ENCODE results near the gene SPOCK1.

DNA sequence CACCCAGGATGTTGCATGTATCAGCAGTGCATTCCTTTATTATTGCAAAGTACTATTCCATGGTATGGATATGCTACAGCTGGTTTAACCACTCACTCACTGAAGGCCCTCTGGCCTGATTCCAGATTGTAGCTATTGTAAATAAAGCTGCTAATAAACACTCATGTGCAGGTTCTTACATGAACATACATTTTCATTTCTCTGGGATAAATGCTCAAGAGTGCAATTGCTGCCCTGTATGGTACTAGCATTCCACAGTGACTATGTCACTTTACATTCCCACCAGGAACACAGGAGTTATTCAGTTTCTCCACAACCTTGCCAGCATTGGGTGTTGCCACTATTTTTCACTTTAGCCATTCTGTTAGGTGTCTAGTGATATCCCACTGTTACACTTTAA is 267.6 kb downstream of the SPOCK1 start:
- TF ChIP-seq, protein P1, sequence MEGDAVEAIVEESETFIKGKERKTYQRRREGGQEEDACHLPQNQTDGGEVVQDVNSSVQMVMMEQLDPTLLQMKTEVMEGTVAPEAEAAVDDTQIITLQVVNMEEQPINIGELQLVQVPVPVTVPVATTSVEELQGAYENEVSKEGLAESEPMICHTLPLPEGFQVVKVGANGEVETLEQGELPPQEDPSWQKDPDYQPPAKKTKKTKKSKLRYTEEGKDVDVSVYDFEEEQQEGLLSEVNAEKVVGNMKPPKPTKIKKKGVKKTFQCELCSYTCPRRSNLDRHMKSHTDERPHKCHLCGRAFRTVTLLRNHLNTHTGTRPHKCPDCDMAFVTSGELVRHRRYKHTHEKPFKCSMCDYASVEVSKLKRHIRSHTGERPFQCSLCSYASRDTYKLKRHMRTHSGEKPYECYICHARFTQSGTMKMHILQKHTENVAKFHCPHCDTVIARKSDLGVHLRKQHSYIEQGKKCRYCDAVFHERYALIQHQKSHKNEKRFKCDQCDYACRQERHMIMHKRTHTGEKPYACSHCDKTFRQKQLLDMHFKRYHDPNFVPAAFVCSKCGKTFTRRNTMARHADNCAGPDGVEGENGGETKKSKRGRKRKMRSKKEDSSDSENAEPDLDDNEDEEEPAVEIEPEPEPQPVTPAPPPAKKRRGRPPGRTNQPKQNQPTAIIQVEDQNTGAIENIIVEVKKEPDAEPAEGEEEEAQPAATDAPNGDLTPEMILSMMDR (IDR thresholded peaks at IDR 0.05; ENCODE audit: insufficient read depth, low read length), result no peak
- TF ChIP-seq GABPA (IDR thresholded peaks at IDR 0.05; ENCODE audit: low read depth), result no peak
- TF ChIP-seq, protein P2, sequence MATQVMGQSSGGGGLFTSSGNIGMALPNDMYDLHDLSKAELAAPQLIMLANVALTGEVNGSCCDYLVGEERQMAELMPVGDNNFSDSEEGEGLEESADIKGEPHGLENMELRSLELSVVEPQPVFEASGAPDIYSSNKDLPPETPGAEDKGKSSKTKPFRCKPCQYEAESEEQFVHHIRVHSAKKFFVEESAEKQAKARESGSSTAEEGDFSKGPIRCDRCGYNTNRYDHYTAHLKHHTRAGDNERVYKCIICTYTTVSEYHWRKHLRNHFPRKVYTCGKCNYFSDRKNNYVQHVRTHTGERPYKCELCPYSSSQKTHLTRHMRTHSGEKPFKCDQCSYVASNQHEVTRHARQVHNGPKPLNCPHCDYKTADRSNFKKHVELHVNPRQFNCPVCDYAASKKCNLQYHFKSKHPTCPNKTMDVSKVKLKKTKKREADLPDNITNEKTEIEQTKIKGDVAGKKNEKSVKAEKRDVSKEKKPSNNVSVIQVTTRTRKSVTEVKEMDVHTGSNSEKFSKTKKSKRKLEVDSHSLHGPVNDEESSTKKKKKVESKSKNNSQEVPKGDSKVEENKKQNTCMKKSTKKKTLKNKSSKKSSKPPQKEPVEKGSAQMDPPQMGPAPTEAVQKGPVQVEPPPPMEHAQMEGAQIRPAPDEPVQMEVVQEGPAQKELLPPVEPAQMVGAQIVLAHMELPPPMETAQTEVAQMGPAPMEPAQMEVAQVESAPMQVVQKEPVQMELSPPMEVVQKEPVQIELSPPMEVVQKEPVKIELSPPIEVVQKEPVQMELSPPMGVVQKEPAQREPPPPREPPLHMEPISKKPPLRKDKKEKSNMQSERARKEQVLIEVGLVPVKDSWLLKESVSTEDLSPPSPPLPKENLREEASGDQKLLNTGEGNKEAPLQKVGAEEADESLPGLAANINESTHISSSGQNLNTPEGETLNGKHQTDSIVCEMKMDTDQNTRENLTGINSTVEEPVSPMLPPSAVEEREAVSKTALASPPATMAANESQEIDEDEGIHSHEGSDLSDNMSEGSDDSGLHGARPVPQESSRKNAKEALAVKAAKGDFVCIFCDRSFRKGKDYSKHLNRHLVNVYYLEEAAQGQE (IDR thresholded peaks at IDR 0.05; ENCODE audit: insufficient replicate concordance, low read depth), result no peak
- TF ChIP-seq POLR2AphosphoS5 (IDR thresholded peaks at IDR 0.05; ENCODE audit: low read depth), result no peak

All from HL-60 (cell line).